GM12891 (cell line): ENCODE data around the gene ZDHHC24.
"Not testable (repeated sequence)": the region's sequence is repeated elsewhere in the genome, so short reads cannot be mapped to it uniquely, and the experiment has no call there.

Experiments used
- POU2F2 ChIP-seq: IDR thresholded peaks from 2 replicates; pipeline ENCODE4 v1.6.1; 2011; ENCODE audit warnings: low read depth, mild to moderate bottlenecking, control low read depth, low read length, moderate library complexity
- TAF1 ChIP-seq: IDR thresholded peaks from 2 replicates; pipeline ENCODE4 v1.6.1; 2011; ENCODE audit warnings: low read depth, low read length, control low read depth

GRCh38 chr11:66540598-66540997 lies 5.2 kb downstream of the ZDHHC24 start:
- not testable (repeated sequence) for TF ChIP-seq TAF1, POU2F2
